NCI-H1930 (cell line): ENCODE data around the gene STK32A.
"Not testable (repeated sequence)": the region's sequence is repeated elsewhere in the genome, so short reads cannot be mapped to it uniquely, and the experiment has no call there.

Experiments
- DNase-seq, 2 experiments: peaks; one replicate each; lab custom pipeline; 2025; lab: John Stamatoyannopoulos, UW

The STK32A gene

DNA sequence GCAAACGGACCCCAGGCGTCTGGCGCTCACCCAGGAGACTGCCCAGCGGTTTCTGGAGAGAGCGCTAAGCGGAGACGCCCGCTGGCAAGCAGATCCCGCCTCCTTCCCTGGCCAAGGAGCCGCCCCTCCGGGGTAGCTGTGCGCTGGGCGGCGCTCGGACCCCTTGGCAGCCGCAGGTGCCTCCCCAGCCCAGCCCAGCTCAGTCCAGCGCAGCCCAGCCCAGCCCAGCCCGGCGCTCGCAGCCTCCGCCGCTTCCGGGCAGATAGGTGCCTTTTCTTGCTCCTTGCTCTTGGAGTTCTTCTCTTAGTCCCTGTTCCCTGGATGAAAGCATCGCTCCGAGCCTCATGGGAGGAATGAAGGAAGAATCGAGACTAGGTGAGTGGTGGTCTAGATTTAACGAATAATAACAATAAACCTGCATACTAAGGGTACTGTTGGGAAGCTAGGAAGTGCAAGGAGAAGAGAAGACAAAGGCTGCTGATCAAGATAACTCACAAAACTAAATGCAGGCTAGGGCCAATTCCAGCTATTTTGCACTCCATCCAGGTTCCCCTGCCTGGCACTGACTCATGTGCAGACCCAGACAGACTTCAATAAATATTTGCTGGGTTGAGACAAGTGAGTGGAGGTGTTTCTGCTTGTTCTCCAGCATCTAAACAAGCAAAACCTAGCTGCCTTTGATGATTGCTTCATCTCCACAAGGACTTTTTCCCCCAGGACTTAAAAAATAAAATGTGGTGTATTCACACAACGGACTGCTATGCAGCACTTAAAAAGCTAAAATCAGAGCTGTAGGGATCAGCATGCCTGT, at the start of gene STK32A:
STK32A (plus strand) TSS at position 202 of the 811 bp plus-strand sequence. CDS start 4,609 bp downstream, outside the sequence.
- DNase-seq: peak; percentile 18 to 54

GRCh38 chr5:147187099-147187540, 47.7 kb upstream of the STK32A start:
- DNase-seq: no peak

DNA sequence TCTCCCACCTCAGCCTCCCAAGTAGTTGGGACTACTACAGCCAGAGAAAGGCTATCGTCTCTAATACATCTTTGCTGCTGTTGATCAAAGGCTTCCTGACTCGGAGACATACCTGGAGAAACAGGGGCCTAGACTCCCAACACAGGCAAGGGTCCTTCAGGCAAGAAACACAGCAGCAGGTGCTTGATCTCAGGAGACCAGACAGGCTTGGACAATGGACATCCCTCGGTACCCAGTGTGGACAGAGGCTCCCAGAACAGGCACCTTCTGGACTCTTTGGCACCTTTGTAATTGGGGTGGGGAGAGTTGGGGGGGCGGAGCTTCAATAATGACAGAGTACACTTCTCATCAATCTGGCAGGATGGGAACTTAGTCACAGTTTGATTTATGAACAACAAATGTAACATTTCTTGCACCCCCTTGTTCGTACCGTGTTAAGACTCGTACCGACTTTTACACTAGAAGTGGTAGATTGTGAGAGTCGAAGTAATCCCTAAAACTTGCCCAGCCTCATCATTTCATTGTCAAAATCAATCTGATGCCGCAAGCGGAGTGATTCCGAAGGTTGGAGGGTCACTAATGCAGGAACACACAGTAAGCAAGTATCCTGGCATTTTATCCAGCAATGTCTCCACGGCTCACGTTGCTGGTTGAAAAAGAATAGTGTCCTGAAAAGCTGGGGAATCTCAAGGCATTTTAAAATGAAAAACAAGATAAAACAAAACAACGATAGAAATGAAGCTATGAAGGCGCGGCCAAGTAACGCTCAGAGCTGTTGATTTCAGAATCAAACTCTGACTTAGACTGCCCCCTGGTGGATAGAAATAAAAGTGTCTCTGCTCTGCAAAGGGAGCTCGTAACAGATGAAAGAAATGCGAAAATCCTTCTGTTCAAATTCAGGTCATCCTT, 46.4 kb upstream of the STK32A start:
- peak; percentile 11 to 20 for DNase-seq

- DNase-seq: no peak
These were observed 45.8 kb upstream of the STK32A start for GRCh38 chr5:147189109-147189424.

GRCh38 chr5:147190331-147190730, 44.5 kb upstream of the STK32A start:
- DNase-seq: no peak

GRCh38 chr5:147193123-147193522, 41.7 kb upstream of the STK32A start:
- no peak for DNase-seq

DNA sequence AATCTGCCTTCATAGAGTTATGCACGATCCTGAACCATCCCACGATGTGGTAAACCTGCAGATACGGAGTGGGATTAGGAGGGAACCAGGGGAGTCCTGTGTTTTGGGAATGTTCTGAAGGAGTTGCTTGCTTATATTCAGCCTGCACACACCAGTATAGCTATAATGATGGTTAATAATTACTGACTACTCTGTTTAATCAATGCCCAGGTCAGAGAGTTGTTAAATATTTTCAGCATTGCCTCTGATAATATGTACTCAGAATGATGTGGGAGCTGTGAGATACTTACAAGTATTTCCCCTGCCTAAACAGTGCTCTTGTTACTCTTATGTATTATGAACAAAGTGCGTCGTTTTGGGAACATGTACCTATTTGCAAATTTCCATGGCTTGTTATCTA, 34.8 kb upstream of the STK32A start:
- DNase-seq: no peak

- DNase-seq: no peak
These were observed 31.6 kb upstream of the STK32A start for GRCh38 chr5:147203213-147203612.

- no peak for DNase-seq
These were observed 30.2 kb upstream of the STK32A start for GRCh38 chr5:147204576-147204975.

DNA sequence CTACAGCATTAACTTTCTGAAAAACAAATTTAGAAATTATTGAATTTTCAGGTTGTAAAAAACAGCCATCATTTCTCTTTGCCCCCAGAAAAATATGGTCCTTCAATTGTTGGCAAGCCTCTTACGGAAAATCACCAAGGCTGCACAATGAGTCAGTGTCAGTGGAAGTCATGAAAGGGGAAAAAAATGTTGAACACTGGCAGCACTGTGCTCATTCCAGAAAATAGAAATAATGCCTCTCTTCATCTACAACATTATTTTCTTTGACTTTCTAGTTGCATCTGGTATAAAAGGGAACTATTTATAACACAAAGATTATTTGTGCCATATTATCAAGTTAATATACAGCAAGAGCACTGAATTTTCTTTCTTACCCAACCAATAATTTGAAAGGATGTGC, 26.7 kb upstream of the STK32A start:
- no peak for DNase-seq

GRCh38 chr5:147216552-147217154, 18.2 kb upstream of the STK32A start:
- no peak for DNase-seq

DNA sequence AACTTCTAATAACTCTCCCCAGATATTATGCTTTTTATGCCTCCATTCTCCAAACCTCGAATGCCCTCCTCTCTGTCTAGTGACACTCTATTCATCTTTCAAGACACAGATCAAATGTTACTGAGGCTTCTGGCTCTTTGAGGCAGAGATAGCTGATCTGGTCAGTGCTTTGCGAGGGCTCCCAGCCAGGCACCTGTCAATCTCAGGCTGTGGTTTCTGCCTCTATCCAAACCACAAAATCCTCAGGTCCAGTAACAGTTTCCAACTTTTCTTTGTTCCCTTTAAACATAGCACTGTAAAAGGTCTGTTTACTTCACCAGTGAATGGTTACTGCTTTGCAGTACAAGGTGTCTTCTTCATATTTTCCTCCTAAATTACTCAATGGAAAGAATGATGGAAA, 11.5 kb upstream of the STK32A start:
- DNase-seq: no peak

GRCh38 chr5:147223948-147224791, 10.7 kb upstream of the STK32A start:
- no peak for DNase-seq

GRCh38 chr5:147225938-147226337, 8.9 kb upstream of the STK32A start:
- no peak for DNase-seq

DNA sequence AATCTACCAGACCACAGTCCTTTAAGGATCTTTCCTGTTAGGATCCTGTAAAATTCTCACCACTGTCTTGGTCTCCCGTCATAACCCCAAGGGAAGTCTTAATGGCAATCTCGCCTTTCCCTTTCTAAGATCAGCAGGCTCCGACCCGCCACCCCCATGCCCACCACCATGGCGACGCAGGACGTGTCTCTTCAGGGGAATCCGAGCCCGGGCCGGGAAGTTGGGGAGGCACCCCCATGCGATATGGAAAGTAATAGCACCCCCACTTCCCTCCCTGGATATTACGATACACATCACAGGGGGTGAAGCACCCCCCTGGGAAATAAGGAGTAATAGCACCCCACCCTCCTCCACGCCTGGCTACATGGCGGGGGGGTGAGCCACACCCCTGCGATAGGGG, 8.3 kb upstream of the STK32A start:
- no peak for DNase-seq

DNA sequence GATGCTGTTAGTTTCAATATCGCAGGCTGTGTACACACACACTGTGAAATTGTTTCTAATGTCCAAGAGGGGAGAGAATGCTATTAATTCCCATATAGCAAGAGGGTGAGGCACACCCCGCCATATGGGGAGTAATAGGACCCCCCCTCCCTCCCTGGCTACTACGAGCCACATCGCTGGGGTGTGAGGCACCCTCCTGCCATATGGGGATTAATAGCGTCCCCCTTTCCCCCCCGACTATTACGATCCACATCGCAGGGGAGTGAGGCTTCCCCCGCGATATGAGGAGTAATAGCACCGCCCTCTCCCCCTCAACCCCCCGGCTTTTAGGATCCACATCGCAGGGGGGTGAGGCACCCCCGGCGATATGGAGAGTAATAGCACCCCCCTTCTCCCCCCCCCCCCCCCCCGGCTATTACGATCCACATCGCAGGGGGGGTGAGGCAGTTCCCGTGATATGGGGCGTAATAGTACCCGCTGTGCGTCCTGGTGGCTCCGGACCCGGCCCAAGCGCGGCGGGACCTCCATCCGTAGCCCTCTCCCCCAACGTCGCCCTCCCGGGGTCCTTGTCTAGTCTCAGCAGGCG, 494 bp upstream of the STK32A start:
- no peak for DNase-seq

DNA sequence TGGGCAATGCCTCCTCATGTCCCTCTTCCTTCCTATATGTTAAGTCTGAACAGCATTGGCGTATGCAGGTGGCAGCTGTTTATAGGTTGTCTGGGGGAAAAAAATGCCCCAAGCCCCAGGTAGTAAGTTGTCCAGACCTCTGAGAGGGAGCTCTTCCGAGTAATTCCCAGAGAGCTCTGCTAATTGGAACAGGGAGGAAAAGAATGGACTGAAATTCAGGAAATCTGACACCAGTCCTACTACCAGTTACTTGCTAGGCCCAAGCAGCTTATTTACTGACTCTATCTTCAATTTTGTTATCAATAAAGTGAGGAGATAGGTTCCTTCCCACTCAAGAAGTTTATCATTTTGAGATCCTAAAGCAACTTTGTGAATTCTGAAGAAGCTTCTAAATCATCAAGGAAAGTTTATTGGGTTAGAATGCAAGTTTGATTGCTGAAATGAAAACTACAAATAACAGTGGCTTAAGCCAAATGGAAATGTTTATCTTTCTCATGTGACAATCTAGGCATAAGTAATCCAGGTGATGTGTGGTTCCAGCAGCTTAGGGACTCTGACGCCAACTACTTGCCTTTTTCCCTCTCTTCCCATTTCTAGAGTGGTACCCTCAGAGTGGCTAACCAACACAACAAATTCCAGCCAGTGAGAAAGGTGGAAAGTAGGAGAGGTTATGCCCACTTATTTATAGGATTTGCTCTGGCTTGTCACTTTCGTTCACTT, 5.6 kb downstream of the STK32A start:
- no peak for DNase-seq

DNA sequence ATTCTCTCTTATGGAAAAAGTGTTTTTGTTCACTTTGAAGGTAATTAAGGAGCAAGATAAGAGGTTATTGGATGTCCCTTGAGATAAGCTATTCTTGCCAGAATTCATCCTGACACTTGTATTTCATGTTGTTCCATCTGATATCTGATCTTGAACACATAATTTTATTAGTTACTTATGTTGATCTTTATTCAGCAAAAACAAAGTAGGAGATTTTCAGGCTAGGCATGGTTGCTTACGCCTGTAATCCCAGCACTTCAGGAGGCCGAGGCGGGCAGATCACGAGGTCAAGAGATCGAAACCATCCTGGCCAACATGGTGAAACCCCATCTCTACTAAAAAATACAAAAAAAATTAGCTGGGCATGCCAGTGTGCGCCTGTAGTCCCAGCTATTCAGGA, 8.4 kb downstream of the STK32A start:
- DNase-seq: not testable (repeated sequence)

- DNase-seq: no peak
These were observed 10.7 kb downstream of the STK32A start for GRCh38 chr5:147245381-147246165.

DNA sequence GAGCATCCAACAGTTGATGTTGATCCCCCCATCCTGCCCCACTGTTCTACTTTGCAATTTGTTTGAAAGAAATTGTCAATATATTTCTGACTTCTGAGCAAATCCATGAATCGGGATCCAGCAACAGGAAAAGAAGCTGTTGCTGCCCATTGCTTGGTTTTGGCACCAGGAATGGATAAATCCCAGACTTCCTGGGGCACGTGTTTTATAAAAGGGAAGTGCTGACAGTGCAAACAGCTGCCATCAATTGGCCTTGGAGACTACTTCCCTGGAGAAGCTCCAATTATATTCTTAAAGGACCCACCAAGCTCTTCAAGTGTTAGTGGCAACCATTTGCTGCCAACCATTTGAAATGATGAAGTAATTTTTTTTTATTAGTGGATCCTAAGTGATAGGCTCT, 13.7 kb downstream of the STK32A start:
- DNase-seq: no peak
